A673 (cell line): Measurements from ENCODE around the gene CEP164.

ENCODE experiments used
- CTCF ChIP-seq: fragments of 300-800, 200-600 bp; sonication (generic); conservative IDR thresholded peaks from 2 replicates; pipeline ENCODE4 v1.5.1; 2017; ENCODE audit warnings: low read depth, mild to moderate bottlenecking, antibody characterized with exemption, low read length, moderate library complexity, mixed read lengths
- EZH2 ChIP-seq: fragments of 200-600 bp; sonication (generic); IDR thresholded peaks from 2 replicates; pipeline ENCODE4 v1.6.1; 2017; ENCODE audit warnings: borderline replicate concordance, low read depth, mild to moderate bottlenecking, mixed read lengths, antibody characterized with exemption, low read length; ENCODE audit not compliant: poor library complexity, severe bottlenecking

- no peak for TF ChIP-seq CTCF
- TF ChIP-seq EZH2 = no peak
These were observed 57.8 kb downstream of the CEP164 start for GRCh38 chr11:117385471-117385870.
